Activated CD4-positive, CD25-positive, alpha-beta regulatory T cell treated with anti-CD3 and anti-CD28 coated beads, Interleukin-2, amount 50 U/mL, for 16 hours (primary cell): ENCODE data around the gene EVI5L.
"Not testable (repeated sequence)": the region's sequence is repeated elsewhere in the genome, so short reads cannot be mapped to it uniquely, and the experiment has no call there.

ENCODE experiments used
- DNase-seq: peaks from one replicate; pipeline ENCODE4 v3.0.0-alpha.2; 2020; ENCODE audit warnings: low read depth, low spot score

EVI5L gene

DNA sequence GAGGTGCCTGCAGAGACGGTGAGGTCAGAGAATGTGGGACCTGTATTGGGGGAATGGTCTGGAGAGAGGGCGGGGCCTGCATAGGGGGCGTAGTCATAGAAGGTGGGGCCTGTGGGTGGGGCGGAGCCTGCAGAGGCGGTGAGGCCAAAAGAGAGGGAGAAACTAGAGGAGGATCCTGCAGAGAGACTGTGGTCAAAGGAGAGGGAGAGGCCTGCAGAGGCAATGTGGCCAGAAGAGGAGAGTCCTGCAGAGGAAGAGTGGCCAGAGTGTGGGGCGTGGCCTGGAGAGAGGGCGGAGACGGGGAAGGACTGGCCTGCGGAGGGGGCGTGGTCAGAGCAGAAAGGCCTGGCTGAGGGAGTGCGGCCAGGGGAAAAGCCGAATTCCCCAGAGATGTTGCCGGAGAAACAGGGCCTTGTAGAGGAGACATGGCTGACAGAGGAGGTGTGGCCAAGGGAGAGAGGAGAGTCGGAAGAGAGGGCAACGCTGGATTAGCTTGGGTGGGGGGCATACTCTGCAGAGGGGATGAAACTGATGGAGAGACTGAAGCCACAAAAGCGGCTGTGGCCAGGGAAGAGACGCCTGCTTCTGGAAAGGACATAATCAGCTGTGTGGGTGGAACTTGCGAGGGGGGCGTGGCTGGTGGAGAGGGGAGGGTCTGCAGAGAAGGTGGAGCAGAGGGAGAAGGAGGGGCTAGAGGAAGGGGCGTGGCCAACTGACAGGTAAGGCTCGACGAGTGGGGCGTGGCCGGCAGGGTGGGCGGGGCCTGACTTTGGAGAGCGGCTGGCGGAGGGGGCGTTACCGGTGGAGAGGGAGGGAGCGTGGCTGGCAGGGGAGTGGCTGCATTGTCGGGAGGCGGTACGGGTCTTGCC is 41.7 kb downstream of the EVI5L start:
- DNase-seq, result peak; percentile 55

DNA sequence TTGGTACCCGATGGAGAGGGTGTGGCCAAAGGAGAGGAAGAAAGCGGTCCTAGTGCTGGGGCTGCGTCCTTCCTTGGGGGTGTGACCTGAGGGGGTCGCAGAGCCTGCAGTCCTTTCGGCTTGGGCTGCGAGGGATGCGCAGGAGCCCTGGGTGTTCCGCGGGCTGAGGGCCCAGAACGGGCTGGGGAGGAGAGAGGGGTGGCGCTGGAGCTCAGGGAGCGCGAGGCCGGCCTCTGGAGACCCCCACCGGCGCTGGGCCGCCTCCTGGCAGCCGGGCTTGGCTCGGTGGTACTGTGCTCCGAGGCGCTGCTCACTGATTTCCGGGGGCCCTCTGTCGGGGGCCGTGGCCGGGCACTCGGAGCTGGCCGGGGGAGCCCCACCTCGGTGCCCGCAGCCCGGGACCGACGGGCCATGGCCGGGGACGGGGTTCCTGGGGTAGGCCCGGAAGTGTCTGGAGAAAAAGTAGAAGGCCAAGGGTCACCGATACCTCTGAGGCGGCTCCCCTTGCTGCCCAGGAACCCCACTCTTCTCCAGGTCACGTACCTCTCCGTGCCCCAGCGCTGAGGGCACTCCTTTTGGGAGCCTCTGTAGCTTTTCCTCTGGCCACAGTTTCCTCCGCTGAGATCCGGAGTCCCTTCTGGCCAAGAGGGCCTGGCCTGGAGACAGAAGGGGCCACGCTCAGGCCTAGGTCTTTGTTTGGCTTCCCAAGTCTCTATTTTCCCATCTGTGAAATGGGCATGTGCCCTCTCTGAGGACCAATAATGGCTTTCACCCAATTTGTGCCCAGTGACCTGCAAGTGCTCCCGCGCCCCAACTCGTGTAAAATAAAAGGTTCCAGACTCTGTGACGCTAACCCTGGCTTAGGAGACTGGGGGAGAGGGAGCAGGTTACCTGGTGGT is 42.5 kb downstream of the EVI5L start:
- no peak for DNase-seq

DNA sequence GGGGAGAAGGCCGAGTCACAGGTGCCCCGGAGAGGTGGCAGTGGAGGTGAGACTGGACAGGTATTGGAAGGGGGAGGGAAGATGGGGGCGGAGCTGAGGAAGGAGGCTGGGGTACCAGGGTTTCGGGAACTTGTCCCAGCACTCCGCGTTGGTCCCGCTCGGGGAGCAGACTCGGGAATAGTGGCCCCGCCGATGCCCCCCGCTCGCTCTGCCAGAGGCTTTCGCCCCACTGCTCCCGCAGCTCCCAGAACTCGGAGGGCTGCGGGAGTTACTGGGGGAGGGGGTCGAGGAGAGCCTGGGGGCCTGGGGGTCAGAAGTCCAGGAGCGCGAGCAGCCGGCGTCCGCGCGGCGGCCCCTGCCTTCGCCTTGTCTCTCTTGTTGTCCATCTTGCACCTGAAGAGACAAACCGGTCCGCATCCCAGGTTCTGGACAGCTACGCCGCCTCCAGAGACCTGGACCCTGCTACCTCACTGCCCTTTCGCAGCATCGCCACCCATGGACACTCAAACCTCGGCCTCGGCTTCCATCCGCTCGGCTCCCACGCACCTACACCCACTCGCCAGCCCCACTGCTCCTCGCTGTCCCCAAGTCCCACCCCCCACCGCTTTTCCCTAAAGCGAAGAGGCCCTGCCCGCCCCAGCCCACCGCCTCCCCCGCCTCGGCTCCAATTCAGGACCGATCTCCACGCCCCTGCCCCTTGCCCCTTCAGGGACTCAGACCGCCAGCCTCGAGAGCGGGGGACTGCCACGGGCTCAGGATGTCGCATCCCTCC is 43.5 kb downstream of the EVI5L start:
- no peak for DNase-seq

DNA sequence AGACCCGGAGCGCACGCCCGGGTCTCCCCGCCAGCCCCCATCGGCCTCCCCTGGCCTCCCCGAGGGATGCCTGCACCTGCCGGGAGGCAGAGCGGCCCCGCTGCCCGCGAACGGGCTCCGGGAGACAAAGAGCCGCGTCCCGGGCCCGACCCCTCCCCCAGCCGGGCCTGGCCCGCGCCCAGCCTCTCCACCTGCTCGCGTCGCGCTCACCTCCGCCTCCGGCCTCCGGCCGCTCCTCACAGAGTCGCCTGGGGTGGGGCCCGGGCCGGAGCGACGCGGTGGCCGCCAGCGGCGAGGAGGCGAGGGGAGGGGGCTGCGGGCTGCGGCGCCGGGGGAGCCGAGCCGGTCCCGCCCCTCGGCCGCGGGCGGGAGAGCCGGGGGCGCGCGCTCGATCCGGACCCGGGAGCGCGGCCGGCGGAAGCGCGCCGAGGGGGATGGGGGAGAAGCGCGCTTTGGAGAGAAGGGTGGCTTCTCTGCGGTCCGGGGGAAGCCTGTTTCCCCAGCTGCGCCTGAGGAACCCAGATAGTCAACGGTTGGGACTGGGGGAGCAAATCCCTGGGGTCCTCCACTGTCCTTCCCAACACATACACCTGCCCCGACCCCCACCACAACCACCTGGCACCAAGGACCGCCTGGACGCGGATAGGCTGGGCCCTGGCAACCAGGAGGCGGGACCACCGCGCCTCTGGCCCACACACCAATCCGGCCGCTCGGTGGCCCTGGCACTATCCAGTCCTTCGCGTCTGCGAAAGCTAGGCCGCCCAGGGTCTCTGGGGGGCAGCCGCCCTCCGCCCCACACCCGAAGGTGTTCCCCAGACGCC is 44.3 kb downstream of the EVI5L start, which contains the start of gene PRR36:
PRR36 (minus strand) TSS at position 315 of the 821 bp plus-strand sequence. CDS start 701 bp downstream, outside the sequence.
- no peak for DNase-seq

DNA sequence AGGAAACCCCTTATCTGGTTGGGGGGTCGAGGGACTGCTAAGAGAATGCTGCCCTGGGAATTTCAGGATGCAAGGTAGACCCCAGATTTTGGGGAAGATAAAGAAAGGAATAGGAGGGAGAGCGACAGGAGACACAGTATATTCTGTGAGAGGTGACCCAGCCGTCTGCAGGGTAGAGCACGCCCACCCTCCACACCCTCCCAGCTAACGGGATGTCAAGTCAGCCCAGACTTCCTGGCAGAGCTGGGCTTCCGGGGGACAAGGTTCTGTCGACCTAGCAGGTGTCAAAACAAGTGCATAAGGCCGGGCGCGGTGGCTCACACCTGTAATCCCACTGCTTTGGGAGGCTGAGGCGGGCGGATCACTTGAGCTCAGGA is 44.9 kb downstream of the EVI5L start:
- DNase-seq, result no peak

DNA sequence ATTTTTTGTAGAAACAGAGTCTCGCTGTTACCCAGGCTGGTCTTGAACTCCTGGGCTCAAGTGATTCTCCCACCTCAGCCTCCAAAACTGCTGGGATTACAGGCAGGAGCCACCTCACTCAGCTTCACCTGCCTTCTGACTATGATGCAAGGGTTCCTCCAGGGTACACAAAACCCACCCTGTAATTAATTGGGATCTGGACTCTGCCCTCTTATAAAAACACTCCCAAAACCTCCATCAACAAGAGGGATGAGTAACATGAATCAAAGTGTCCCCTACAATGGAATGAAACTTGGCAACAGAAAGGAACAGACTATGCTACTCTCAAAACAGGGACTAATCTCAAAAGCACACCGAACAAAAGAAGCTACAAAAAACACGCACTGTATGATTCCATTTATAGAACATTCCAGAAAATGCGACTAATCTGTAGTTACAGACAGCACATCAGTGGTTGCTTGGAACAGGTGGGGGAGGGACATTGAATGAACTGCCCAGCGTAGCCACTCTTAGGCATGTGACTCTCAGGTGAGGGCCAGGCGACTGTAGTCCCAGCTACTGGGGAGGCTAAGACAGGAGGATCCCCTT is 47.3 kb downstream of the EVI5L start:
- no peak for DNase-seq

DNA sequence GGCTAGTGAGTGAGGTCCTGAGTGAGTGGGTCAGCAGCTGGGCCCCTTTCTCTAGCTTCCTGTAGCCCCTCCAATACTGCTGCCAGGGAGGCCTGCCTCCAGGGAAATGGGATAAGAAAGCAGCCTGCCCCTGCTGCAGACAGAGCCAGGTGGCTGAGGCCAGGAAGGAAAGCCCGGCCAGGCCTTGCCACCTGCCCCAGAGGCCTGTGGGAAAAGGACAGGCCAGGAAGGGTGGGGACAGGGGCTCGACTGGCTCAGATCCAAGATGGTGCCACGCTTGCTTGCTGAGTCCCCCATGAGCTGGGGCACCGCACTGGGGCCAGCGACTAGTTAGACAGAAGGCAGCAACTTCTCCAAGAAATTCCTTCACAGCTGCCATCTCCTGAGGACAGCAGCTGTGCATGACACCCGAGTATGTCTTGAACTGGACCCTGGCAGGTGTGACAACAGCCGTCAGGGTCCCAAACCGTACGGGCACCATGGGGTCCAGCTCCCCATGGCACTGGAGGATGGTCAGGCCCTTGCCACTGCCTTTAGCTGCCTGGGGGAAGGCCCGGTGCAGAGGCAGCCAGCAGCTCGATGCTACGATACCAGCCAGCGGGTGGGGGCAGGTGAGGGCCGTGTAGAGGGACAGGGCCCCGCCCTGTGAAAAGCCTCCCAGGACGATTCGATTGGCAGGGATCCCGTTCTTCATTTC is 49.2 kb downstream of the EVI5L start:
- DNase-seq, result no peak

DNA sequence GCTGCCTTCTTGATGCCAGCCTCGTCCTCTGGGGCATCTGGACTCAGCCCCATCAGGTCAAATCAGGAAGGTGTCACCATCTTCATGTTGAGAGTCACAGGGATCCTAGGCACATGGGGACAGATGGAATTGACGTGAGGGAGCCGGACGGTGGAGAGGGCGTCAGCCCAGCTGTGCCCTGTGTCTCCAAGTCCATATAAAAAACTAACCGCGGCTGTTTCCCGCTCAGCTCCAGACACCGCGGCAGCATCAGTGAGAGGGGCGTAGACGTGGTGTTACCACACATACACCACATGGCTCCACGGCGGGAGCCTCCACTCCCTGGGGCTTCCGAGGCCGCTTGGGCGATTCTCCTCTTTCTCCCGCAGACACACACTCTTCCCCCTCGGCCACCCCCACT is 49.8 kb downstream of the EVI5L start:
- DNase-seq, result no peak

DNA sequence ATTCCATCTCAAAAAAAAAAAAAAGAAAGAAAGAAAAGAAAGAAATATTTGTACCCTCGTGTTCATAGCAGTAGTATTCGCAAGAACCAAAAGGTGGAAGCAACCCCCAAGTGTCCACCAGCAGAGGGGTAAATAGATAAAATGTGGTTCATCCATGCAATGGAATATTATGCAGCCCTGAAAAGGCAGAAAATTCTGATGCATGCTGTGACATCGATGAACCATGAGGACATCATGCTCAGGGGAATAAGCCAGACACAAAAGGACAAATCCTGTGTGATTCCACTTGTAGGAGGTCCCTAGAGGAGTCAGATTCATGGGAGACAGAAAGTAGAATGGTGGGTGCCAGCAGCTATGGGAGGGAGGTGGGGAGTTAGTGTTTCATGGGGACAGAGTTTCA is 51.9 kb downstream of the EVI5L start:
- no peak for DNase-seq

DNA sequence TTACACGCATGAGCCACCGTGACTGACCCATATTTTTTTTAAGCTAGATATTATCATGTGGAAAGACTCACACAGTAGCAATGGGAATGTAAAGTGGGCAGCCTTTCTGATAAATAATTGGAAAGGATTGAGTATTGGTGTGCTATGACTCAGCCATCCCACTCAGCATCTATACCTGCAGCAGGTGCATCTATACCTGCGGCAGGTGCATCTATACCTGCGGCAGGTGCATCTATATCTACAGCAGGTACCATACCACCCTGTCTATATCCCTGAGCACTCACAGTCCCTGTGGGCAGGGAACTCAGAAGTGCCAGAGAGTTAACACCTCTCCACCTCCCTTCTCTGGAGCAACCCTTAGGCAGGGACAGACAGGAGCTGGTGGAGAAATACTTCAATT is 53.1 kb downstream of the EVI5L start:
- DNase-seq, result no peak

DNA sequence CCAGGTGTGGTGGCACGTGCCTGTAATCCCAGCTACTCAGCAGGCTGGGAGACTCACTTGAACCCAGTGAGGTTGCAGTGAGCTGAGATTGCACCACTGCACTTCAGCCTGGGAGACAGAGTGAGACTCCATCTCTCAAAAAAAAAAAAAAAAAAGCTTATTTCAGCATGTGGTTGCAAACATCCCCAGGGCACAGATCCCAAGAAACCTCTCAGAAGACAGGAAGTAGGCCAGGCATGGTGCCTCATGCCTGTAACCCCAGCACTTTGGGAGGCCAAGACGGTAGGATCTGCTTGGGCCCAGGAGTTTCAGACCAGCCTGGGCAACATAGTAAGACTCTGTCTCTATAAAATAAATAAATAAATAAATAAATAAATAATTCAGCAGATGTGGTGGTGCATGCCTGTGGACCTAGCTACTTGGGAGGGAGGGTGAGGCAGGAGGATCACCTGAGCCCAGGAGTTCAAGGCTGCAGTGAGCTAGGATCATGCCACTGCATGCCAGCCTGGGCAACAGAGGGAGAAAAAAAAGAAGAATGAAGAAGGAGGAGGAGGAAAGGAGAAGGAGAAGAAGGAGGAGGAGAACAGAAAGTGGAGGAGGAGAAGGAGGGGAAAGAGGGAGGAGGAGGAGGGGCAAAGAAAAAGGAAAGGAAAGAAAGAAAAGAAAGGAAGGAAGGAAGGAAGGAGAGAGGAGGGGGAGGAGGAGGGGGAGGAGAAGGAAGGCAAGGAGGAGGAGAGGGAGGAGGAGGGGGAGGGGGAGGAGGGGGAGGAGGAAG is 54.0 kb downstream of the EVI5L start:
- DNase-seq, result no peak

DNA sequence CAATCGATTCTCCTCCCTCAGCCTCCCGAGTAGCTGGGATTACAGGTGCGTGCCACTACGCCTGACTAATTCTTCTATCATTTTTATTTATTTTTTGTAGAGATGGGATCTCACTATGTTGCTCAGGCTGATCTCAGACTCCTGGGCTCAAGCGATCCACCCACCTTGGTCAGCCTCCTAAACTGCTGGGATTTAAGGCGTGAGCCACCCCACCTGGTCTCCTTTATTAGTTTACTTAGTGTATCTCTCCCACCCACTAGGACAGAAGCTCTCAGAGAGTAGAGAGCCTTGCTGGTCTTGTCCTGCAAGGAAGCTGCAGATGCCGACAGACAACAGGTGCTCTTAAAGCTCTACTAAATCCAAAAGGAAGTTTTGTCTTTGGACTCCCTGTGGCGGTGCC is 55.8 kb downstream of the EVI5L start:
- no peak for DNase-seq

DNA sequence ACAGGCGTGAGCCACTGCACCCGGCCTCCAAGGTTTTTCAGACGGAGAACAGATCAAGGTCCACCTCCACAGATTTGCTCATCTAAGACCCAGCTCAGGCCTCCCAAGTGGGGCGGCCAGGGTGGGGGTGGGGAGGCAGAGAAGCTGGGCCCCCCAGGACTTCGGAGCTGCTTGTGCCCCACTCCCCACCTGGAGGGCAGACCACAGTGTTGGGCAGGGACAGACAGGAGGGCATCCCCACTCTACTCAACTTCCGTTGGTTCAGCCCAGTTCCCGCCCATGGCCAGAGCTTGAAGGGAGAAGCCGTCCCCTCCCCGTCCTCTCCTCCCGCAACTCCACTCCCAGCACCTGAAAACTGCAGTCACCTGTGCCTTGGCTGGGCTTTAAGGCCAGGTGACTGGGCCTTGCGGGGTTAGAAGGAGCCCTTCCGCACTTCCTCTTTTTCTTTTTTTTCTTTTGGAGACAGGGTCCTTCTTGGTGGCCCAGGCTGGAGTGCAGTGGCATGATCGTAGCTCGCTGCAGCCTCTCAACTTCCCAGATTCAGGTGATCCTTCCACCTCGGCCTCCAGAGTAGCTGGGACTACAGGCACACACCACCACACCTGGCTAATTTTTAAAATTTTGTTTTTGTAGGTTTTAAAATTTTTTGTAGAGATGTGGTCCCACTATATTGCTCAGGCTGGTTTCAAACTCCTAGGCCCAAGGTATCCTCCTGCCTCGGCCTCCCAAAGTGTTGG is 57.6 kb downstream of the EVI5L start:
- no peak for DNase-seq

DNA sequence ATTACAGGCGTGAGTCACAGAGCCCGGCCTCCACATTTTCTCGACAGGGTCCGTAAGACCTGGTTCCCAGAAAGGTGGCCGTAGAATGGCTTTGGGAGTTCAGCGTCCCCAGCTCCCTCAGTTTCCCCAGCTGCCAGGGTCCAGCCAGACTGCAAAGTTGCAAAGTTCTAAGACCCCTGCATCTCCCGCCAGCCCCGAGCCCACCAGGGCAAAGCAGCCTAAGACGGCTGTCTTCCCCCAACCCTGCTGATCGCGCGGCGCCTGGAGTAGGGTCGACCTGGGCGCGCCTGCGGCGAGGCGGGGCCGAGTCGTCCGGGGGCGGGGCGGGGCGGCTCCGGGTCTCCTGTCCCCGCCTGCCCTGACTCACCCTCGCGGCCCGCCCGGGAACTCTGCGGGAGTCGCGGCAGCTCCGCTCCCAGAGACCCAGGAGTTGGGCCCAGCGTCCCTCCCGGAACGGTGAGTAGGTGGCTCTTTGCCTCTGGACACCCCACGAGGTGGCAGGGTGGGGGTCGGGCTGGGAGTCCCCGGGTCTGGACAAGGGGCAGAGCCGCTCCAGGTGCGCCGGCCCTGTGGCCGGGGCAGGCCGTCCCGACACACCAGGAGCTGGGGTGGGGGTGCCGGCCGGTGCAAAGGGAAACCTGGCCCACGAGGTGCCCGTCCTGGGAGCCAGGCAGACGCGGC is 58.3 kb downstream of the EVI5L start, which contains the start of gene LRRC8E:
LRRC8E (plus strand) TSS at position 366 of the 681 bp plus-strand sequence. CDS start 7,094 bp downstream, outside the sequence.
- no peak for DNase-seq

DNA sequence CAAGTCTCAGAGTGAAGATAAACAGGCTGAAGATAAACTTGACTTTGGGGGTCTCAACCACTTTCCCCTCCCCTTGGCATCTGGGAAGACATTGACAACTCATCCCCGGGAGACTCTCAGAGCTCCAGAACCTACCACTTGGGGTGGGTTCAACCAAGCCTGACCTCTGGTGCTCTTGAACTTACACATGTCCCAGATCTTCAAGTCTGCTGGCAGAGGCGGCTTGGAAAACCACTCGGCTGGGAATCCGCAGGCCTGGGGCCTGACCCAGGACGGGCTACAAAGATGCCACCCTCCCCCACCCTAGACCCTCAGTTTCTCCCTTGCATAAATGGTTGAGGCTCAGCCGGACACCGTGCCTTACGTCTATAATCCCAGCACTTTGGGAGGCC is 58.8 kb downstream of the EVI5L start:
- no peak for DNase-seq

DNA sequence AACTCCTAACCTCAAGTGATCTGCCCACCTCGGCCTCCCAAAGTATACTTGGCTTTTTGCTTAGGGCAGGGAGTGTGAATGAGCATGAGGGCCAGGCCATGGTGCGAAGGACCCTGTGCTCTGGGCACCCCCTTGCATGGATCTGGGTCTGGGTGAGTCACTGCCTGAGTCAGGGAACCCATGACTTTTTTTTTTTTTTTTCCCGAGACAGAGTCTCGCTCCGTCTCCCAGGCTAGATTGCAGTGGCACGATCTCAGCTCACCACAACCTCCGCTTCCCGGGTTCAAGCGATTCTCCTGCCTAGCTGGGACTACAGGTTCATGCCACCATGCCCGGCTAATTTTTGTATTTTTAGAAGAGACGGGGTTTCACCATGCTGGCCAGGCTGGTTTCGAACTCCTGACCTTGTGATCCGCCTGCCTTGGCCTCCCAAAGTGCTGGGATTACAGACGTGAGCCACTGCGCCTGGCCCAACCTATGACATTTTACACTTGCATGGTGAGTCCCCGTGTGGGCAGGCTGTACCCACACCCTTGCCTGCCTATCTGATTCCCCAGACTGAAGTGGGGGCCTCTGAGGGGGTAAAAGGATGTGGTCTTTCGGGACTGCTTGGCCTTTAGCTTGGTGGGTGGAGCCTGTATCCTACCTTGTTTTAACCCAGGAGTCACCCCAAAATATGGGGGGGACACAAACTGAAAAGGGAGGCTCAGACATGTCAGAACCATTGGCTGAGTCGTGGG is 63.5 kb downstream of the EVI5L start:
- DNase-seq, result not testable (repeated sequence)
